Panc1 (cell line): ENCODE measurements around the gene STAU1. TPM values are rescaled to one million over a fixed set of nuclear protein-coding genes. Genes with fewer than 3 reads are reported as not detected.

Source experiments
- ATAC-seq: fragments of 200-7000 bp; cut with Tn5 transposase; 2 replicates; pipeline ENCODE4 v1.9.1; 2020; ENCODE audit warnings: mild to moderate bottlenecking, moderate library complexity
- BruUV-seq: library from RNA; stranded (reverse); fragments of 400-500 nt; replicated peaks from 2 replicates; lab custom pipeline; 2021; lab: Mats Ljungman, UMichigan
- CTCF ChIA-PET: fragments of 300-600 bp; sonication (Branson Sonifier 250); formaldehyde crosslinking; loops from one replicate; lab custom pipeline; 2022; ENCODE audit warnings: antibody characterized with exemption; lab: Charles Lee
- POLR2A ChIA-PET: fragments of 300-600 bp; sonication (Branson Sonifier 250); formaldehyde crosslinking; loops from one replicate; lab custom pipeline; 2022; ENCODE audit warnings: antibody characterized with exemption; lab: Charles Lee
- DNase-seq: peaks from one replicate; pipeline ENCODE4 v3.0.0-alpha.2; 2010; ENCODE audit warnings: low read depth, low spot score
- H3K27ac ChIP-seq: 2 replicates; pipeline ENCODE4 v1.5.1; 2011; ENCODE audit warnings: mild to moderate bottlenecking, low read length, inconsistent platforms
- H3K27me3 ChIP-seq: fragments of 200-500 bp; sonication (Bioruptor generic); 2 replicates; pipeline ENCODE4 v1.6.0; 2014; ENCODE audit warnings: low read length, inconsistent platforms; ENCODE audit not compliant: control insufficient read depth, insufficient read depth
- H3K36me3 ChIP-seq: fragments of 200-500 bp; sonication (Bioruptor generic); 2 replicates; pipeline ENCODE4 v1.5.1; 2014; ENCODE audit warnings: inconsistent platforms, mild to moderate bottlenecking, low read length, moderate library complexity; ENCODE audit not compliant: control insufficient read depth, insufficient read depth
- H3K4me1 ChIP-seq: 2 replicates; pipeline ENCODE4 v1.5.1; 2011; ENCODE audit warnings: inconsistent platforms, mild to moderate bottlenecking, low read length, moderate library complexity; ENCODE audit not compliant: control insufficient read depth, insufficient read depth
- H3K4me3 ChIP-seq, 2 experiments: 2 replicates each; pipeline ENCODE4 v1.5.1; 2011 to 2012; ENCODE audit warnings: low read depth in 2 of 2, low read length in 2 of 2, mild to moderate bottlenecking in 2 of 2, inconsistent platforms in 1 of 2, moderate library complexity in 1 of 2
- H3K9me3 ChIP-seq: fragments of 200-500 bp; sonication (Bioruptor generic); 2 replicates; pipeline ENCODE4 v1.5.1; 2014; ENCODE audit warnings: low read depth, mild to moderate bottlenecking, inconsistent platforms, low read length, moderate library complexity; ENCODE audit not compliant: control insufficient read depth, insufficient read depth
- CTCF ChIP-seq: fragments of 450-650 bp; IDR thresholded peaks from 2 replicates; pipeline ENCODE4 v1.5.1; 2017; ENCODE audit warnings: mild to moderate bottlenecking
- POLR2AphosphoS5 ChIP-seq: IDR thresholded peaks from 2 replicates; pipeline ENCODE4 v1.6.1; 2012; ENCODE audit warnings: mild to moderate bottlenecking, low read depth, low read length, moderate library complexity
- REST ChIP-seq, 2 experiments: IDR thresholded peaks; 2 replicates each; pipeline ENCODE4 v1.6.1; 2011 to 2012; ENCODE audit warnings: low read depth in 2 of 2, control low read depth in 1 of 2, low read length in 1 of 2, mild to moderate bottlenecking in 1 of 2, moderate library complexity in 1 of 2; ENCODE audit not compliant: insufficient read depth in 1 of 2
- SIN3A ChIP-seq: IDR thresholded peaks from 2 replicates; pipeline ENCODE4 v1.6.1; 2012; ENCODE audit warnings: low read depth, mild to moderate bottlenecking, low read length, moderate library complexity, borderline replicate concordance; ENCODE audit not compliant: insufficient read depth
- TCF7L2 ChIP-seq: IDR thresholded peaks from 2 replicates; pipeline ENCODE4 v1.6.1; 2011; ENCODE audit warnings: mild to moderate bottlenecking, low read depth, low read length, inconsistent platforms
- in situ Hi-C: cut with HindIII; loops from 2 replicates; pipeline ENCODE4 v1.10.0; 2016; ENCODE audit warnings: low sequenced_read_pairs, low pct_unique_long_range_greater_than_20kb
- intact Hi-C: fragments of 100-400 bp; cut with micrococcal nuclease; formaldehyde crosslinking; loops from one replicate; pipeline ENCODE4 v1.10.0; 2022; ENCODE audit not compliant: unreplicated experiment
- total RNA-seq: library from RNA; stranded (reverse); gene quantifications from one replicate; pipeline ENCODE4 v1.2.1, GENCODE V29; 2021; ENCODE audit not compliant: unreplicated experiment

The STAU1 gene
- total RNA-seq, 1 experiment from 2014 or later = 103 TPM

GRCh38 chr20:49229381-49229780 lies 41.2 kb upstream of the STAU1 start:
- CTCF ChIA-PET = no interaction called here
- POLR2A ChIA-PET = interaction anchor here (0.7 to 1.1 kb wide), 2 partner anchors 13 to 31 kb away, joined by 8 read pairs; no protein-coding TSS in a partner anchor
- BruUV-seq = no TSS peak

GRCh38 chr20:49228676-49229075 lies 40.5 kb upstream of the STAU1 start:
- ChIA-PET CTCF (no interaction called here), POLR2A (interaction anchor here (1.1 kb wide), 1 partner anchor 14 kb away, joined by 8 read pairs; no protein-coding TSS in a partner anchor)
- no TSS peak for BruUV-seq
- intact Hi-C loops (no loop called here), in situ Hi-C loops (no loop called here)
- ATAC-seq (no peak), DNase-seq (no peak)
- no peak overlapping the region for H3K4me3 ChIP-seq
- no peaks in the 10 kb centered on the region for H3K27me3 ChIP-seq
- TF ChIP-seq POLR2AphosphoS5 (no peak), REST (IDR thresholded peaks at IDR 0.05; ENCODE audit: insufficient read depth in 1 of 2, low read depth in 2 of 2, low read length in 1 of 2) (no peak), TCF7L2 (no peak), CTCF (no peak), SIN3A (no peak)
- peaks cover 6% of the 10 kb centered on the region; the same call in 1 of the 2 replicates for H3K36me3 ChIP-seq
- no peaks in the 10 kb centered on the region for H3K4me1 ChIP-seq
- no peak overlapping the region for H3K27ac ChIP-seq
- H3K9me3 ChIP-seq = no peaks in the 10 kb centered on the region

More at GRCh38 chr20:49229381-49229780, 41.2 kb upstream of the STAU1 start:
- in situ Hi-C loops (no loop called here), intact Hi-C loops (no loop called here)
- DNase-seq (no peak), ATAC-seq (no peak)
- H3K27me3 ChIP-seq = no peaks in the 10 kb centered on the region
- TF ChIP-seq SIN3A = no peak
- no peaks in the 10 kb centered on the region for H3K9me3 ChIP-seq
- H3K4me3 ChIP-seq = no peak overlapping the region
- H3K27ac ChIP-seq = no peak overlapping the region
- H3K4me1 ChIP-seq = no peaks in the 10 kb centered on the region
- peaks cover 6% of the 10 kb centered on the region; the same call in 1 of the 2 replicates for H3K36me3 ChIP-seq

- Histone ChIP-seq H3K4me1 (no peaks in the 10 kb centered on the region), H3K4me3 (no peak overlapping the region), H3K36me3 (peaks cover 13% of the 10 kb centered on the region; the same call in 1 of the 2 replicates), H3K27me3 (no peaks in the 10 kb centered on the region), H3K9me3 (no peaks in the 10 kb centered on the region), H3K27ac (no peak overlapping the region)
- no TSS peak for BruUV-seq
- ATAC-seq (no peak), DNase-seq (no peak)
- ChIA-PET CTCF (no interaction called here), POLR2A (no interaction called here)
- in situ Hi-C loops (no loop called here), intact Hi-C loops (no loop called here)
- TF ChIP-seq REST (IDR thresholded peaks at IDR 0.05; ENCODE audit: insufficient read depth in 1 of 2, low read depth in 2 of 2, low read length in 1 of 2) (no peak), SIN3A (no peak), POLR2AphosphoS5 (no peak), TCF7L2 (no peak), CTCF (no peak)
These were observed 37.8 kb upstream of the STAU1 start for GRCh38 chr20:49225896-49226295.
